ENCODE results near the gene OLFML2A.

Gene OLFML2A

GRCh38 chr9:124778575-124779367, 1.8 kb downstream of the OLFML2A start:
- DNase-seq (ENCODE audit: low read depth), result no peak

- no peak for DNase-seq (ENCODE audit: low read depth)
Observed at GRCh38 chr9:124779368-124780059, 2.6 kb downstream of the OLFML2A start.

GRCh38 chr9:124780060-124780756, 3.3 kb downstream of the OLFML2A start:
- no peak for DNase-seq (ENCODE audit: low read depth)

GRCh38 chr9:124780757-124781151, 3.8 kb downstream of the OLFML2A start:
- no peak for DNase-seq (ENCODE audit: low read depth)

- DNase-seq (ENCODE audit: low read depth), result no peak
Observed at GRCh38 chr9:124781967-124782660, 5.2 kb downstream of the OLFML2A start.

- DNase-seq (ENCODE audit: low read depth), result no peak
Observed at GRCh38 chr9:124782661-124783574, 6.0 kb downstream of the OLFML2A start.

GRCh38 chr9:124783830-124784229, 6.9 kb downstream of the OLFML2A start:
- no peak for DNase-seq (ENCODE audit: low read depth)

GRCh38 chr9:124784509-124784908, 7.6 kb downstream of the OLFML2A start:
- no peak for DNase-seq (ENCODE audit: low read depth)

- DNase-seq (ENCODE audit: low read depth), result no peak
Observed at GRCh38 chr9:124786881-124787573, 10.1 kb downstream of the OLFML2A start.

GRCh38 chr9:124788542-124789217, 11.7 kb downstream of the OLFML2A start:
- DNase-seq (ENCODE audit: low read depth), result no peak

GRCh38 chr9:124789531-124789930, 12.6 kb downstream of the OLFML2A start:
- DNase-seq (ENCODE audit: low read depth), result no peak

- no peak for DNase-seq (ENCODE audit: low read depth)
Observed at GRCh38 chr9:124790301-124790700, 13.4 kb downstream of the OLFML2A start.

- no peak for DNase-seq (ENCODE audit: low read depth)
Observed at GRCh38 chr9:124790801-124791505, 14.0 kb downstream of the OLFML2A start.

- no peak for DNase-seq (ENCODE audit: low read depth)
Observed at GRCh38 chr9:124792257-124793014, 15.5 kb downstream of the OLFML2A start.

GRCh38 chr9:124793015-124793541, 16.1 kb downstream of the OLFML2A start:
- no peak for DNase-seq (ENCODE audit: low read depth)

- DNase-seq (ENCODE audit: low read depth), result no peak
Observed at GRCh38 chr9:124794902-124795491, 18.1 kb downstream of the OLFML2A start.

GRCh38 chr9:124795881-124796431, 19.0 kb downstream of the OLFML2A start:
- no peak for DNase-seq (ENCODE audit: low read depth)

Measured in stimulated activated CD8-positive, alpha-beta memory T cell treated with anti-CD3 and anti-CD28 coated beads, Interleukin-15, amount 100 ng/mL, for 1 hour (primary cell).